ENCODE data around the gene HDLBP.
"Not testable (repeated sequence)": the region's sequence is repeated elsewhere in the genome, so short reads cannot be mapped to it uniquely, and the experiment has no call there.

DNA sequence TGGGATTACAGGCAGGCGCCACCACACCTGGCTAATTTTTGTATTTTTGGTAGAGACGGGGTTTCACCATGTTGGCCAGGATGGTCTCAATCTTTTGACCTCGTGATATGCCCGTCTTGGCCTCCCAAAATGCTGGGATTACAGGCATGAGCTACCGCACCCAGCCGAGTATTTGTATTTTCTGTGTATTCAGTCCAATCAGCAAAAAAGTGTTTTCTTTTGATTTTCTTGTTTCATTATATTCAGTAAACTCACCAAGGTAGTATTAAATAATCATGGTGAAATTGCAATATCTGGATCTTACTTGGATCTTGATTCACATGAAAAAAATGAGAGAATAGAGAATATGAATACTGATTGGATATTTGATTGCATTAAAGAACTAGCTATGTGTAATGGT is 3.4 kb upstream of the HDLBP start:
- TF ChIP-seq, protein P1, sequence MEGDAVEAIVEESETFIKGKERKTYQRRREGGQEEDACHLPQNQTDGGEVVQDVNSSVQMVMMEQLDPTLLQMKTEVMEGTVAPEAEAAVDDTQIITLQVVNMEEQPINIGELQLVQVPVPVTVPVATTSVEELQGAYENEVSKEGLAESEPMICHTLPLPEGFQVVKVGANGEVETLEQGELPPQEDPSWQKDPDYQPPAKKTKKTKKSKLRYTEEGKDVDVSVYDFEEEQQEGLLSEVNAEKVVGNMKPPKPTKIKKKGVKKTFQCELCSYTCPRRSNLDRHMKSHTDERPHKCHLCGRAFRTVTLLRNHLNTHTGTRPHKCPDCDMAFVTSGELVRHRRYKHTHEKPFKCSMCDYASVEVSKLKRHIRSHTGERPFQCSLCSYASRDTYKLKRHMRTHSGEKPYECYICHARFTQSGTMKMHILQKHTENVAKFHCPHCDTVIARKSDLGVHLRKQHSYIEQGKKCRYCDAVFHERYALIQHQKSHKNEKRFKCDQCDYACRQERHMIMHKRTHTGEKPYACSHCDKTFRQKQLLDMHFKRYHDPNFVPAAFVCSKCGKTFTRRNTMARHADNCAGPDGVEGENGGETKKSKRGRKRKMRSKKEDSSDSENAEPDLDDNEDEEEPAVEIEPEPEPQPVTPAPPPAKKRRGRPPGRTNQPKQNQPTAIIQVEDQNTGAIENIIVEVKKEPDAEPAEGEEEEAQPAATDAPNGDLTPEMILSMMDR (conservative IDR thresholded peaks at IDR 0.05; ENCODE audit: low read length): not testable (repeated sequence)
- not testable (repeated sequence) for TF ChIP-seq EZH2phosphoT487 (IDR thresholded peaks at IDR 0.05; ENCODE audit: borderline replicate concordance, low read depth, low read length)
